IMR-90 (cell line): ENCODE measurements around the gene PIP5K1B. TPM values are rescaled to one million over a fixed set of nuclear protein-coding genes. Genes with fewer than 3 reads are reported as not detected.

Experiments
- ATAC-seq: fragments of 200-7000 bp; cut with Tn5 transposase; 2 replicates; pipeline ENCODE4 v1.9.1; 2020; ENCODE audit warnings: low read depth, mild to moderate bottlenecking, moderate library complexity
- BruUV-seq: library from RNA; stranded (reverse); fragments of 400-500 nt; replicated peaks from 2 replicates; lab custom pipeline; 2021; lab: Mats Ljungman, UMichigan
- CTCF ChIA-PET: fragments of 300-600 bp; formaldehyde crosslinking; extraction: SDS; loops from one replicate; lab custom pipeline; 2021; ENCODE audit warnings: antibody characterized with exemption; lab: Yijun Ruan, JAX
- POLR2A ChIA-PET: fragments of 300-600 bp; sonication (Branson Sonifier 250); formaldehyde crosslinking; loops from one replicate; lab custom pipeline; 2022; ENCODE audit warnings: antibody characterized with exemption; ENCODE audit not compliant: unreplicated experiment; lab: Charles Lee
- DNase-seq: peaks from one replicate; pipeline ENCODE4 v3.0.0; 2013
- H2AFZ ChIP-seq: replicated peaks from 2 replicates; pipeline ENCODE3; 2013; ENCODE audit warnings: low read length, mild to moderate bottlenecking; ENCODE audit not compliant: poor library complexity
- H2AK5ac ChIP-seq: 2 replicates; pipeline ENCODE4 v1.6.1; 2013; ENCODE audit warnings: low read depth, low read length, inconsistent platforms
- H2AK9ac ChIP-seq: replicated peaks from 2 replicates; pipeline ENCODE3; 2013; ENCODE audit warnings: mild to moderate bottlenecking, low read depth, low read length, moderate library complexity; ENCODE audit not compliant: poor library complexity
- H2BK120ac ChIP-seq: 2 replicates; pipeline ENCODE4 v1.6.1; 2013; ENCODE audit warnings: low read depth, low read length, inconsistent platforms
- H2BK15ac ChIP-seq: 3 replicates; pipeline ENCODE4 v1.6.1; 2013; ENCODE audit warnings: low read depth, low read length, inconsistent platforms
- H2BK20ac ChIP-seq: 2 replicates; pipeline ENCODE4 v1.6.1; 2013; ENCODE audit warnings: low read depth, mild to moderate bottlenecking, inconsistent platforms, low read length, moderate library complexity
- H2BK5ac ChIP-seq: 2 replicates; pipeline ENCODE4 v1.6.1; 2013; ENCODE audit warnings: mild to moderate bottlenecking, low read depth, low read length, inconsistent platforms; ENCODE audit not compliant: poor library complexity, severe bottlenecking
- H3K14ac ChIP-seq: replicated peaks from 2 replicates; pipeline ENCODE4 v1.6.1; 2013; ENCODE audit warnings: low read depth, low read length, inconsistent platforms
- H3K18ac ChIP-seq: 2 replicates; pipeline ENCODE4 v1.6.1; 2013; ENCODE audit warnings: low read depth, low read length, control low read depth
- H3K23ac ChIP-seq: 2 replicates; pipeline ENCODE4 v1.6.1; 2013; ENCODE audit warnings: low read depth, low read length, inconsistent platforms
- H3K27ac ChIP-seq: 2 replicates; pipeline ENCODE4 v1.5.1; 2013; ENCODE audit warnings: mild to moderate bottlenecking, control low read depth, low read length; ENCODE audit not compliant: insufficient read depth
- H3K27me3 ChIP-seq: 2 replicates; pipeline ENCODE4 v1.6.1; 2013; ENCODE audit warnings: low read length; ENCODE audit not compliant: control insufficient read depth, insufficient read depth
- H3K36me3 ChIP-seq: 2 replicates; pipeline ENCODE4 v1.6.1; 2013; ENCODE audit warnings: low read length, mixed read lengths; ENCODE audit not compliant: control insufficient read depth, insufficient read depth
- H3K4ac ChIP-seq: 2 replicates; pipeline ENCODE4 v1.6.1; 2013; ENCODE audit warnings: low read depth, low read length, inconsistent platforms
- H3K4me1 ChIP-seq: 2 replicates; pipeline ENCODE4 v1.6.1; 2013; ENCODE audit warnings: low read length, mixed read lengths; ENCODE audit not compliant: control insufficient read depth, insufficient read depth
- H3K4me2 ChIP-seq: 2 replicates; pipeline ENCODE4 v1.6.1; 2013; ENCODE audit warnings: low read depth, mild to moderate bottlenecking, control low read depth, low read length, moderate library complexity
- H3K4me3 ChIP-seq: 2 replicates; pipeline ENCODE4 v1.5.1; 2013; ENCODE audit warnings: low read depth, mild to moderate bottlenecking, control low read depth, low read length, moderate library complexity; ENCODE audit not compliant: insufficient read depth
- H3K56ac ChIP-seq: 2 replicates; pipeline ENCODE4 v1.6.1; 2013; ENCODE audit warnings: low read length, inconsistent platforms; ENCODE audit not compliant: insufficient read depth; ENCODE audit errors: extremely low read depth
- H3K79me1 ChIP-seq, 2 experiments: 2 replicates each; pipeline ENCODE4 v1.6.1; 2013; ENCODE audit warnings: low read length in 2 of 2, inconsistent platforms in 1 of 2, low read depth in 1 of 2
- H3K9ac ChIP-seq: 2 replicates; pipeline ENCODE4 v1.6.1; 2013; ENCODE audit warnings: low read depth, low read length, control low read depth
- H3K9me1 ChIP-seq: 2 replicates; pipeline ENCODE4 v1.6.1; 2013; ENCODE audit warnings: low read length, inconsistent platforms; ENCODE audit not compliant: insufficient read depth
- H3K9me3 ChIP-seq: 2 replicates; pipeline ENCODE4 v1.6.1; 2013; ENCODE audit warnings: low read length; ENCODE audit not compliant: control insufficient read depth, insufficient read depth
- H4K20me1 ChIP-seq: 2 replicates; pipeline ENCODE4 v1.6.1; 2013; ENCODE audit warnings: low read length, inconsistent platforms; ENCODE audit not compliant: insufficient read depth
- H4K5ac ChIP-seq: 2 replicates; pipeline ENCODE4 v1.6.1; 2013; ENCODE audit warnings: mild to moderate bottlenecking, low read depth, low read length, control low read depth
- H4K8ac ChIP-seq, 2 experiments: 2 replicates each; pipeline ENCODE4 v1.6.1; 2013; ENCODE audit warnings: low read depth in 2 of 2, low read length in 2 of 2, control low read depth in 1 of 2, inconsistent platforms in 1 of 2
- H4K91ac ChIP-seq: 2 replicates; pipeline ENCODE4 v1.6.1; 2013; ENCODE audit warnings: low read depth, low read length, inconsistent platforms; ENCODE audit not compliant: insufficient read depth
- CEBPB ChIP-seq: IDR thresholded peaks from 2 replicates; pipeline ENCODE4 v1.6.1; 2012; ENCODE audit warnings: low read depth, low read length, improper control_type of control experiment
- MAFK ChIP-seq: IDR thresholded peaks from 2 replicates; pipeline ENCODE4 v1.6.1; 2012; ENCODE audit warnings: low read depth, low read length, improper control_type of control experiment
- MAZ ChIP-seq: IDR thresholded peaks from 2 replicates; pipeline ENCODE4 v1.6.1; 2012; ENCODE audit warnings: low read depth, mild to moderate bottlenecking, low read length, improper control_type of control experiment, moderate library complexity, borderline replicate concordance
- MXI1 ChIP-seq: IDR thresholded peaks from 2 replicates; pipeline ENCODE4 v1.6.1; 2012; ENCODE audit warnings: low read depth, mild to moderate bottlenecking, low read length, moderate library complexity, borderline replicate concordance
- POLR2A ChIP-seq: IDR thresholded peaks from 2 replicates; pipeline ENCODE4 v1.6.1; 2012; ENCODE audit warnings: mild to moderate bottlenecking, low read depth, low read length
- WGBS, 2 experiments: methylation state at CpG; one replicate each; pipeline versions ENCODE4 v1.1.5 to v1.1.7; 2013; ENCODE audit warnings: missing lambda C conversion rate in 2 of 2; ENCODE audit not compliant: insufficient read length in 1 of 2; ENCODE audit errors: extremely low coverage in 2 of 2; 5-methylcytosine and 5-hydroxymethylcytosine counted together
- dilution Hi-C: fragments of 300-500 bp; cut with HindIII; formaldehyde crosslinking; loops from one replicate; pipeline ENCODE4 v1.14.3; 2018; ENCODE audit warnings: low sequenced_read_pairs; ENCODE audit not compliant: unreplicated experiment
- in situ Hi-C: fragments of 300-500 bp; cut with MboI; formaldehyde crosslinking; loops from 3 replicates; pipeline ENCODE4 v1.14.3; 2019; ENCODE audit warnings: low sequenced_read_pairs, inconsistent platforms, mixed read lengths
- intact Hi-C: fragments of 100-400 bp; cut with micrococcal nuclease; formaldehyde crosslinking; loops from 2 replicates; pipeline ENCODE4 v1.10.0; 2022
- polyA plus RNA-seq, 3 experiments: library from polyadenylated mRNA; depleted of rRNA; stranded (reverse); fragments of >200 nt; gene quantifications; 2 replicates each; pipeline ENCODE4 v1.2.3, GENCODE V29; 2012; ENCODE audit warnings: low replicate concordance in 1 of 3
- total RNA-seq: library from RNA; depleted of rRNA; stranded (reverse); fragments of >200 nt; gene quantifications from 2 replicates; pipeline ENCODE4 v1.2.3, GENCODE V29; 2012
- TF ChIP-seq, protein P1 (sequence below): fragments of 150-350 bp; IDR thresholded peaks from 2 replicates; pipeline ENCODE4 v1.6.1; 2016; ENCODE audit warnings: low read depth, mild to moderate bottlenecking, low read length, moderate library complexity, borderline replicate concordance
- TF ChIP-seq, protein P2 (sequence below): conservative IDR thresholded peaks from 2 replicates; pipeline ENCODE4 v1.5.1; 2012; ENCODE audit warnings: mild to moderate bottlenecking, low read depth, low read length, improper control_type of control experiment
- TF ChIP-seq, protein P3 (sequence below): fragments of 150-350 bp; IDR thresholded peaks from 2 replicates; pipeline ENCODE4 v1.6.1; 2017; ENCODE audit warnings: mild to moderate bottlenecking, antibody characterized with exemption, low read length, low read depth

PIP5K1B gene
- total and polyA plus RNA-seq, 2 of the 4 experiments (the other 2 are of a cell fraction), result not detected

DNA sequence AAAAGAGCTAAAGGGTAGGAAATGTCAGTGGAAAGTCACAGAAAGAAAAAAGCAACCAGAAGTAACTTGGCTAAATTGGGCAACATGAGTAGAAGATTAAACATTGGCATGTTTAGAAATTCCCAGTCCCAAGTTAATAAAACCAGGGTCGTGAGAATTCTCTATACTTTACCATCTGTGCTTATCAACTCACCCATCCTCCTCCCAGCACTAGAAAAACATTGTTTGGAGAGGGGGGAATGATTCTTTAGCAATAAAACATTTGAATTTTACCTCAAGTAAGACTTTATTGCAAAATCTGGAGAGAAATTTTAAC, 229.2 kb downstream of the PIP5K1B start:
- Histone ChIP-seq H3K79me1 (no peaks in the 10 kb centered on the region), H3K9ac (no peak overlapping the region), H4K5ac (no peak overlapping the region), H3K36me3 (no peaks in the 10 kb centered on the region), H2BK5ac (no peak overlapping the region), H3K27me3 (no peaks in the 10 kb centered on the region; the same call in 1 of the 2 replicates), H3K18ac (no peak overlapping the region), H3K9me3 (no peaks in the 10 kb centered on the region), H3K23ac (no peak overlapping the region), H2AFZ (no peak overlapping the region), H2BK20ac (no peak overlapping the region), H3K56ac (no peak overlapping the region), H4K20me1 (no peaks in the 10 kb centered on the region), H3K4ac (no peak overlapping the region), H2BK120ac (no peak overlapping the region), H4K91ac (no peak overlapping the region), H3K4me3 (no peak overlapping the region), H3K14ac (no peak overlapping the region), H3K27ac (no peak overlapping the region), H4K8ac (no peak overlapping the region), H2BK15ac (no peak overlapping the region), H3K9me1 (no peaks in the 10 kb centered on the region), H3K4me1 (no peaks in the 10 kb centered on the region), H2AK5ac (no peak overlapping the region), H3K4me2 (no peak overlapping the region), H2AK9ac (no peak overlapping the region)
- no TSS peak for BruUV-seq
- dilution Hi-C loops, result no loop called here
- in situ Hi-C loops, result no loop called here
- no peak for ATAC-seq
- ChIA-PET POLR2A (no interaction called here), CTCF (no interaction called here)
- DNase-seq, result no peak
- intact Hi-C loops, result no loop called here
- TF ChIP-seq CEBPB, result no peak
- TF ChIP-seq, protein P1, sequence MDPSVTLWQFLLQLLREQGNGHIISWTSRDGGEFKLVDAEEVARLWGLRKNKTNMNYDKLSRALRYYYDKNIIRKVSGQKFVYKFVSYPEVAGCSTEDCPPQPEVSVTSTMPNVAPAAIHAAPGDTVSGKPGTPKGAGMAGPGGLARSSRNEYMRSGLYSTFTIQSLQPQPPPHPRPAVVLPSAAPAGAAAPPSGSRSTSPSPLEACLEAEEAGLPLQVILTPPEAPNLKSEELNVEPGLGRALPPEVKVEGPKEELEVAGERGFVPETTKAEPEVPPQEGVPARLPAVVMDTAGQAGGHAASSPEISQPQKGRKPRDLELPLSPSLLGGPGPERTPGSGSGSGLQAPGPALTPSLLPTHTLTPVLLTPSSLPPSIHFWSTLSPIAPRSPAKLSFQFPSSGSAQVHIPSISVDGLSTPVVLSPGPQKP, result no peak
- no peak for TF ChIP-seq MAZ
- TF ChIP-seq MXI1, result no peak
- TF ChIP-seq, protein P2, sequence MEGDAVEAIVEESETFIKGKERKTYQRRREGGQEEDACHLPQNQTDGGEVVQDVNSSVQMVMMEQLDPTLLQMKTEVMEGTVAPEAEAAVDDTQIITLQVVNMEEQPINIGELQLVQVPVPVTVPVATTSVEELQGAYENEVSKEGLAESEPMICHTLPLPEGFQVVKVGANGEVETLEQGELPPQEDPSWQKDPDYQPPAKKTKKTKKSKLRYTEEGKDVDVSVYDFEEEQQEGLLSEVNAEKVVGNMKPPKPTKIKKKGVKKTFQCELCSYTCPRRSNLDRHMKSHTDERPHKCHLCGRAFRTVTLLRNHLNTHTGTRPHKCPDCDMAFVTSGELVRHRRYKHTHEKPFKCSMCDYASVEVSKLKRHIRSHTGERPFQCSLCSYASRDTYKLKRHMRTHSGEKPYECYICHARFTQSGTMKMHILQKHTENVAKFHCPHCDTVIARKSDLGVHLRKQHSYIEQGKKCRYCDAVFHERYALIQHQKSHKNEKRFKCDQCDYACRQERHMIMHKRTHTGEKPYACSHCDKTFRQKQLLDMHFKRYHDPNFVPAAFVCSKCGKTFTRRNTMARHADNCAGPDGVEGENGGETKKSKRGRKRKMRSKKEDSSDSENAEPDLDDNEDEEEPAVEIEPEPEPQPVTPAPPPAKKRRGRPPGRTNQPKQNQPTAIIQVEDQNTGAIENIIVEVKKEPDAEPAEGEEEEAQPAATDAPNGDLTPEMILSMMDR, result no peak
- TF ChIP-seq, protein P3, sequence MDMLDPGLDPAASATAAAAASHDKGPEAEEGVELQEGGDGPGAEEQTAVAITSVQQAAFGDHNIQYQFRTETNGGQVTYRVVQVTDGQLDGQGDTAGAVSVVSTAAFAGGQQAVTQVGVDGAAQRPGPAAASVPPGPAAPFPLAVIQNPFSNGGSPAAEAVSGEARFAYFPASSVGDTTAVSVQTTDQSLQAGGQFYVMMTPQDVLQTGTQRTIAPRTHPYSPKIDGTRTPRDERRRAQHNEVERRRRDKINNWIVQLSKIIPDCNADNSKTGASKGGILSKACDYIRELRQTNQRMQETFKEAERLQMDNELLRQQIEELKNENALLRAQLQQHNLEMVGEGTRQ, result no peak
- no peak for TF ChIP-seq MAFK
- TF ChIP-seq POLR2A, result no peak
- no CpG with 5 or more reads among the region's 1 CpG for WGBS, 2 experiments
